ENCODE results near the gene TTC7B. TPM values are rescaled to one million over a fixed set of nuclear protein-coding genes. Genes with fewer than 3 reads are reported as not detected.

The TTC7B gene
- total and polyA plus RNA-seq, 2 experiments from 2014 or later, result 7.9 to 28.6 TPM

- TF ChIP-seq EZH2phosphoT487 (IDR thresholded peaks at IDR 0.05; ENCODE audit: unreplicated experiment), result no peak
- no peak for TF ChIP-seq STAT1 (IDR thresholded peaks at IDR 0.05; ENCODE audit: unreplicated experiment)
Measured at GRCh38 chr14:90547968-90548367, 268.3 kb downstream of the TTC7B start (continued).

- no peaks in the 10 kb centered on the region for H3K9me2 ChIP-seq (ENCODE audit: insufficient read depth)
- H3K27me3 ChIP-seq (ENCODE audit: insufficient read depth), result no peaks in the 10 kb centered on the region
- peaks cover 4% of the 10 kb centered on the region; the same call in 1 of the 3 replicates for H3K36me3 Mint-ChIP-seq (ENCODE audit: low read depth)
- peaks cover 9% of the 10 kb centered on the region for H3K4me1 Mint-ChIP-seq
- H3K4me2 ChIP-seq, result no peak overlapping the region
- no peak overlapping the region for H3K27ac Mint-ChIP-seq
- H4K20me1 ChIP-seq (replicated peaks; ENCODE audit: insufficient read depth), result no peaks in the 10 kb centered on the region
- no peak overlapping the region for H3K4me3 ChIP-seq
- H3K4me1 ChIP-seq (ENCODE audit: insufficient read depth), result peaks cover 6% of the 10 kb centered on the region; the same call in 1 of the 2 replicates
- no peak for DNase-seq (ENCODE audit: low spot score)
- H2AFZ ChIP-seq, result no peak overlapping the region
- ATAC-seq, result no peak
- no peaks in the 10 kb centered on the region for H3K36me3 ChIP-seq (ENCODE audit: insufficient read depth)
- TF ChIP-seq EZH2 (IDR thresholded peaks at IDR 0.05; ENCODE audit: low read depth, unreplicated experiment) (no peak), CREB1 (CRISPR knock-in tag; IDR thresholded peaks at IDR 0.05; ENCODE audit: low read depth) (no peak), NANOG (IDR thresholded peaks at IDR 0.05; ENCODE audit: borderline replicate concordance) (no peak), ZNF114 (CRISPR knock-in tag; IDR thresholded peaks at IDR 0.05) (no peak), POLR2AphosphoS5 (IDR thresholded peaks at IDR 0.05; ENCODE audit: low read depth) (no peak), ZNF331 (CRISPR knock-in tag; IDR thresholded peaks at IDR 0.05; ENCODE audit: low read depth) (no peak), ETS1 (IDR thresholded peaks at IDR 0.05) (no peak), JUNB (IDR thresholded peaks at IDR 0.05; ENCODE audit: unreplicated experiment) (no peak), EZH2phosphoT487 (IDR thresholded peaks at IDR 0.05; ENCODE audit: unreplicated experiment) (no peak), CTCF (conservative IDR thresholded peaks at IDR 0.05; ENCODE audit: low read depth in 2 of 2) (no peak), REST (IDR thresholded peaks at IDR 0.05; ENCODE audit: unreplicated experiment) (no peak), ZNF462 (CRISPR knock-in tag; IDR thresholded peaks at IDR 0.05) (no peak)
- H3F3A ChIP-seq (replicated peaks; ENCODE audit: low read depth), result no peaks in the 10 kb centered on the region
- H3K27me3 Mint-ChIP-seq (ENCODE audit: insufficient read depth, low read depth, poor library complexity), result peaks cover 5% of the 10 kb centered on the region
- H3K27ac ChIP-seq (ENCODE audit: low read depth), result no peak overlapping the region
- no peaks in the 10 kb centered on the region for H3K79me2 ChIP-seq (replicated peaks; ENCODE audit: insufficient read depth)
- H3K9me3 Mint-ChIP-seq, result peaks cover 5% of the 10 kb centered on the region; the same call in 2 of the 3 replicates
- no peak overlapping the region for H3K4me3 Mint-ChIP-seq
Measured at GRCh38 chr14:90547250-90547649, 269.0 kb downstream of the TTC7B start.

All from GM23338 (cell line).